OCI-M1 (cell line): ENCODE measurements around the gene TSC22D4.

Experiments
- DNase-seq: peaks from one replicate; lab custom pipeline; 2025; lab: John Stamatoyannopoulos, UW

Gene TSC22D4

GRCh38 chr7:100492738-100493475, 13.9 kb upstream of the TSC22D4 start:
- no peak for DNase-seq

DNA sequence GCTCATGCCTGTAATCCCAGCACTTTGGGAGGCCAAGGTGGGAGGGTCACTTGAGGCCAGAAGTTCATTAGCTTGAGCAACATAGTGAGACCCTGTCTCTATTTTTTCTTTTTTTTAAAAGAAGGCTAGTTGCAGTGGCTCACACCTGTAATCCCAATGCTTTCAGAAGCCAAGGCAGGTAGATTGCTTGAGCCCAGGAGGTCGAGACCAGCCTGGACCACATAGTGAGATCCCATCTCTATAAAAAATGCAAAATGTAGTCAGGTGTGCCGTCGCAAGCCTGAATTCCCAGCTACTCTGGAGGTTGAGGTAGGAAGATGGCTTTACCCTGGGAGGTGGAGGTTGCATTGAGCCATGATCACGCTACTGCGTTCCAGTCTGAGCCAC, 12.2 kb upstream of the TSC22D4 start:
- DNase-seq = no peak

- DNase-seq = no peak
These were observed 11.6 kb upstream of the TSC22D4 start for GRCh38 chr7:100490483-100491191.

- DNase-seq = peak; percentile 89
These were observed 10.8 kb upstream of the TSC22D4 start for GRCh38 chr7:100489824-100490223.

- no peak for DNase-seq
These were observed 10.1 kb upstream of the TSC22D4 start for GRCh38 chr7:100489121-100489520.

DNA sequence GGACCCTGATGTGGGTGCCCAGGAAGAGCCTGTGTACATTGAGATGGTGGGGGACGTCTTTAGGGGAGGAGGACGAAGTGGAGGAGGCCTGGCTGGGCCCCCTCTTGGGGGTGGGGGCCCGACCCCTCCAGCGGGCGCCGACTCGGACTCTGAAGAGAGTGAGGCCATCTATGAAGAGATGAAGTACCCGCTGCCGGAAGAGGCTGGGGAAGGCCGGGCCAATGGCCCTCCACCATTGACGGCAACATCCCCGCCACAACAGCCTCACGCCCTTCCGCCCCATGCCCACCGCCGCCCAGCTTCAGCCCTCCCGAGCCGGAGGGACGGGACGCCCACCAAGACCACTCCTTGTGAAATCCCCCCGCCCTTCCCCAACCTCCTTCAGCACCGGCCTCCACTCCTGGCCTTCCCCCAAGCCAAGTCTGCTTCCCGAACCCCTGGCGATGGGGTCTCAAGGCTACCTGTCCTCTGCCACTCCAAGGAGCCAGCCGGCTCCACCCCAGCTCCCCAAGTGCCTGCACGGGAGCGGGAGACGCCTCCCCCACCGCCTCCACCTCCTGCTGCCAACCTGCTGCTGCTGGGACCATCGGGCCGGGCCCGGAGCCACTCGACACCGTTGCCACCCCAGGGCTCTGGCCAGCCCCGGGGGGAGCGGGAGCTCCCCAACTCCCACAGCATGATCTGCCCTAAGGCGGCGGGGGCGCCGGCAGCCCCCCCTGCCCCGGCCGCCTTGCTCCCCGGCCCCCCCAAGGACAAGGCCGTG, 9.5 kb upstream of the TSC22D4 start:
- DNase-seq = no peak

DNA sequence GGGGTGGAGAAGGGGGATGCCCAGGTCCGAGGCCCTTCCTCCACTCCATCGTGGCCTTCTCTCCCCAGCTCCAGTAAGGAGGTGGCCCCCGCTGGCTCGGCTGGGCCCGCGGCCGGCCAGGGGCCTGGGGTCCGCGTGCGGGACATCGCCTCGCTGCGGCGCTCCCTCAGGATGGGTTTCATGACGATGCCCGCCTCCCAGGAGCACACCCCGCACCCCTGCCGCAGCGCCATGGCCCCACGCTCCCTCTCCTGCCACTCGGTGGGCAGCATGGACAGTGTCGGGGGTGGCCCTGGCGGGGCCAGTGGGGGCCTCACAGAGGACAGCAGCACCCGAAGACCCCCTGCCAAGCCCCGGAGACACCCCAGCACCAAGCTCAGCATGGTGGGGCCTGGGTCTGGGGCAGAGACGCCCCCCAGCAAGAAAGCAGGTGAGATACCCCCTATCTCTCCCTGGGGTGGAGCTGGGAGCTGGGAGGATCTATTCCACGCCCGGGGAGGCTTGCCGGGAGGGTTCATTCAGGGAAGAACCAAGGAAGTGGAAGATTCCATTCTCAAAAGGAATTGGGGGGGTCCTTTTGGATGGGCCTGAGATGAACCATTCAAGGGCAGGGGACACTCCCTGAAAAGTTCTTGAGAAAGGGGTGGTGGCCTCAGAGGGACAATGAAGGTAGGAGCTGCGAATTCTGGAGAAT, 7.9 kb upstream of the TSC22D4 start:
- peak; percentile 62 for DNase-seq

DNA sequence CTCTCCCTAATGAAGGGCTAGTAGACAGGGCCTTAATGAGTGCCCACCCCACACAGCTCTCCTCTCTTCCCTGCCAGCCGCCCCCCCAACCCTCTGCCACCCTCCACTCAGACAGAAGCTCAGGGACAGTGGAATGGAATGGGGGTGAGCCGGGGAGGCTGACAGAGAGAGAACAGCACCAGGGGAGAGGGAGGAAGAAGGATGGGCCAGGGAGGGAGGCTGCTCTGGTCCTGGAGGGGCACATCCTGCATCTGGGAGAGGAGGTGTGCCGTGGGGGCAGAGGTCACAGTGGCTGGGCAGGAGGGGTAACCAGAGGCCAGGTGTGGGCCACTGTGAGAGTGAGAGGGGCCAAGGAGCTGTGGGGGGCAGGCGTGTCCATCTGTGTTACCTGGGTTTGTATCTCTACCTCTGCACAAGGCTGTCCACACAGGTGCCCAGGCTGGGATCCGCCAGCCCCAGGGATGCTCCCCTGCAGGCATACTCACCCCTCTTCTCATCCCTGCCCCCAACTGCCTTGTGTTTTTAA, 7.2 kb upstream of the TSC22D4 start:
- DNase-seq = no peak

DNA sequence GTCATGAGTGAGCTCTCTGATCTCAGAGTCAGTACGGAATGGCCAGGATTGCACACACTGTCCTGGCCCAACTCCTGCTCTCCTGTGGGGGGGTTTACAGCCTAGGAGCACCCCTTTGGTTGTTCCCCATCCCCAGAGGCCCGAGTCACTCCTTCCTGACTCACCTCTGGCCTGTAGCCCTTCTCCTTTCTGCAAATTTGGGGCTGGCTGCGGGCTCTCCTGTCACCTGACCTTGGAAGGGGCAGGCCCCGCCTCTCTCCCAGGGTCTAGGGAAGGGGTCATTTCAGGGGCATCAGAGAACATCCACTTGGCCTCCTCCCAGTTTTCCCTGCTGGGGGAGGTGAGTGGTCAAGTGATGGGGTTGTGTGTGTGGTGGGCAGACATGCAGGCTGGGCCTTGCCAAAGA, 6.5 kb upstream of the TSC22D4 start:
- no peak for DNase-seq

- no peak for DNase-seq
These were observed 5.6 kb upstream of the TSC22D4 start for GRCh38 chr7:100484673-100485045.

DNA sequence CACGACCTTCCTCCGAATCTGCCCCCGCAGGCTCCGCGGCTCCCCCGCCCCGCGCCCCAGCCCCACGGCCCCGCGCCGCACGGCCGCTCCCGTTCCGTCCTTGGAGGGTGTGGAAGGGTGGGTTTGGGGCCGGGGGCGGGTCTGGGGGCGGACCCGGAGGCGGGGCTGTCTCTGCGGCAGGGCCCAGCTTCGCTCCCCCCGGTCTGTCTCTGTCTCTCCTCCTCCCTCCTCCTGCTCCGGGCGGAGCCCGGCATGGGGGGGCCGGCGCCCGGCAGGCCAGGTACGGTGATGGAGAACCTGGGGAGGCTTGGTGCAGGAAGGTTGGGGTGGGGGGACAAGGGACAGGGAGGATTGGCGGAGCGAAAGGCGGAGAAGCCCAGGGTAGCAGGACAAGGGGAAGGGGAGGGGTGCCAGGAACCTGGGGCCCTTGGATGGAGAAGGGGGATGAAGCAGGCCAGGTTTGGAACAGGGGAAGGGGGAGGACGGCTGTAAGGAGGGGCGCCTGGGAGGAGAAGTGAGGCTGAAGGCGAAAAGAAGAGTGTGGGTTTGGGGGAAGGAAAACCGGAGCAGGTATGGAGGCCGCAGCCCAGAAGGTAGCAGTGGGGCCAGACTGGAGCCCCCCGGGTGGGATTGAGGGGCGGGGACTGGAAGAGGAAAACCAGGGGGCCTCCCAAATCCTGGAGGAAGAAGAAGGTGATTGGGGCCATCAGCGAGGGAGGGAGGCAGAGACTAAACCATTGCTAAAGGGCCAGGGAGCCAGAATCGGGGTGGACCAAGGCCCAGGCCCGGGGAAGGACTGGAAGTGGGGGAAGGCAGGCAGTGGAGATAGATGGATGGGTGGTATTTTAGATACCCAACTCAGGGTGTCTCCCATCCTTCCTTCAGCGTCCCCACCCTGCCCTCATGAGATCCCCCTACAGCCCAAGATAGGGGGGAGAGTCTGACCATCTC, 5.0 kb upstream of the TSC22D4 start, which contains the start of gene NYAP1:
TSS of gene NYAP1 (plus strand) at position 206 of the 951 bp plus-strand sequence. CDS start 1,385 bp downstream, outside the sequence.
- DNase-seq = peak; percentile 69

DNA sequence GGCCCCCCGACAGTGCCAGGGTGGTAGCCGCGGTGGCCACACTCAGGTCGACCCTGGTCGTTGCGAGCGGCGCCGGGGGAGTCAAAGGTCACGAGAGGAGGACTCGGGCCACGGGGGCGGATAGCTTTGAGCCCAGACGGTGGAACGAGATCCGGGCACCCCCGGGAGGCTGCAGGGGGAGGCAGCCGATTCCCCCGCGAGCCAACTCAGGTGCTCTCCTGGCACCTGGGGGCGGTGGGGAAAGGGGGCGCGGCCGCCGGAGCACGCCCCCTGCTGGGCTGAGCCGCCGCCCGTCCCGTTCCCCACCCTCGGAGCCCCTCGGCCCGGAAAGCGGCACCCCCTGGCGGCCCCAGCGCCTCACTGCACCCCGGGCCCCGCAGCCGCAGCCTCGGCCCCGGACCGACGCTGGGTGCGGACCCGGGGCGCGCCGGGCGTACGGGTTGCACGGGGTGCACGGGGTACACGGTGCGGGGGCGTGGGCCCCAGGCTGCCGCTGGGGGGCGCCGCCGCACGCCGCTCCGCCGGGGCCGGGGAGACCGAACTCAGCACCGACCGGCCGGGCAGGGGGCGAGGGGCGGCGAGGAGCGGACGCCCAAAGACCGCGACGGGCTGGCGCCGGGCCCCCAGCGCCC, 4.2 kb upstream of the TSC22D4 start:
- DNase-seq = peak; percentile 91

- no peak for DNase-seq
These were observed 3.7 kb upstream of the TSC22D4 start for GRCh38 chr7:100482728-100483089.

DNA sequence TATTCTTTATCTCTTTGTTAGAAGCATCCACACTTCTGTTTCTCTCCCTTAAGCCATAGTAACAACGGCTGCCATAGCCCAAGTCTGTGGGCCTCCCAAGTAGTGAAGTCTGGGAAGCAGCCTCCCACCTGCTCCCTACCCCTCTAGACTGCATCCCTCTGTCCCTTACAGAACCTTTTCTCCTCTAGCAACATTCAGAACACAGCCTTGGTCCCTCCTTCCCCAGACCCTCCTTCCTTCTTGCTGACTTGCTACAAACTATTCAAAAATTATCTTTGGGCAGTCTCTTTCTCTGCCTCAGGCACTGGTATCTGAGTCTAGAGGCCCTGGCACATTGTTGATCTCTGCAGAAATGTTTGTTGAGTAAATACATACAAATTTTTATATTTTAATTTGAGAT, 2.5 kb upstream of the TSC22D4 start:
- no peak for DNase-seq

- DNase-seq = no peak
These were observed 1.1 kb downstream of the TSC22D4 start for GRCh38 chr7:100477871-100478267.

DNA sequence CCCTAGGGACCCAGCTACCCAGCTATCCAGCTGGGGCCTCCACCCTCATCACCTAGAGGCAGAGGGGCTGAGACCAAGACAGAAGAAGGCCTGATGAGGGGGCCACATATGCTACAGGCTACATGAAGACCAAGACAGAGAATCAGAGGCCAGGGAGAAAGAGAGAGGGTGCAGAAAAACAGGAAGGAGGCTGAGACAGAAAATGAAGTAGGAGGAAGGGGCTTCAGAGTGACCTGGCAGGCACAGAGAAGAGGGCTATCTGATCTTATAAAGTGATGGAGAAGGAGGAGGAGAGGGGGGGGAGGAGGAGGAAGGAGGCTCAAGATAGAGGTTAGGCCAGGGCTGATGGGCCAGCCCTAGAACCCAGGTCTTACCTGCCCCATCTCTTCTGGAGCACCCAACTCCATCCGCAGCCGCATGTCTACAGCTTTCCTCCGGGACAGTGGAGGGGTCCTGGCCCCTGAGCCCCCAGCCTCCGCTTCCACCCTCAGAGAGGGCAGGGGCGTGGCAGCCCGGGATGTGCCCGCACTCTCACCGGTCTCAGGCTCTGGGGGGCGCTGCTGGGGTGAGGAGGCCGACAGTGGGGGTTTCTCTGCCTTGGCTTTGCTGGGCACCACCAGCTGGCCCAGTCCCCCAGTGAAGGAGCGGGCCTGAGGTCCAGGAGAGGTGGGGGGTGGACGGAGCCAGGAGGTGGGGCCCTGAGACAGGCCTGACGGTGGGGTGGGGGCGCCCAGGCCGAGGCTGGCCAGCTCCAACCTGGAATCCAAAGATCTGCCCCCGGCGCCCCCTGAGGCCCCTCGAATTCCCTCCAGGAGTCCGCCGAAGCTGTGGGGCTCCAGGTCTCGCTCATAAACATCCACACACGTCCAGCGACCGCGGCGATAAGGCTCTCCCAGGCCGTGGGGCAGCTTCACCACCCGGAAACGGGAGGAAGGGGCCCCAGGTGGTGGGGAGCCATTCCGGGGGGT, 1.8 kb downstream of the TSC22D4 start:
- peak; percentile 54 for DNase-seq

- peak; percentile 32 for DNase-seq
These were observed 2.8 kb downstream of the TSC22D4 start for GRCh38 chr7:100476101-100476780.

DNA sequence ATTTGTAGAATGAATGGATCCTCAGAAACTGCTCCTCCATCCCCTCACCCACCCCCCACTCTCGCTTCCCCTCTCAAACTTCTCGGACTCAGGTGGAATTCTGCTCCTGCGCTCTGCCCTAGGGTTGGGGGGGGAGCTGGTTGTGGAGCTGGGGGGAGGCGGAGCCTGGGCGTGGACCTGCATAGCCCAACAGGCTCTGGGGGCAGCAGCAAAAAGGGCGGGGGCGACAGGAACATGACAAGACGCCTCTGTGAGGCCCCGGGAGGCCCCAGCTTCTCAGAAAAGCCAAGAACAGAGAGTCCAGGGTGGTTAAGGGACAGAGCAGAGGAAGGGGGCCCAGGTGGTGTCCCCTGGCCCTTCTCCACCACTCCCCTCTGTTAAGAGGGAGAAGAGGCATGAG, 3.5 kb downstream of the TSC22D4 start:
- DNase-seq = no peak
